HCT116 (cell line): ENCODE results near the gene PAX8. TPM values are rescaled to one million over a fixed set of nuclear protein-coding genes. Genes with fewer than 3 reads are reported as not detected.

Source experiments
- ATAC-seq: fragments of 200-7000 bp; cut with Tn5 transposase; 2 replicates; pipeline ENCODE4 v1.9.1; 2020; ENCODE audit warnings: mild to moderate bottlenecking, moderate library complexity
- BruUV-seq: library from RNA; stranded (reverse); fragments of 400-500 nt; replicated peaks from 2 replicates; lab custom pipeline; 2021; lab: Mats Ljungman, UMichigan
- CTCF ChIA-PET: fragments of 300-600 bp; sonication (Branson Sonifier 250); formaldehyde crosslinking; loops from one replicate; lab custom pipeline; 2021; ENCODE audit warnings: antibody characterized with exemption; lab: Charles Lee
- POLR2A ChIA-PET: fragments of 300-600, 350-600 bp; sonication (Branson Sonifier 250); formaldehyde crosslinking; loops from one replicate; lab custom pipeline; 2021; ENCODE audit warnings: antibody characterized with exemption; lab: Charles Lee
- RAD21 ChIA-PET, 2 experiments: fragments of 300-600 bp; sonication (Branson Sonifier 250); formaldehyde crosslinking; loops; one replicate each; lab custom pipeline; 2023; ENCODE audit warnings: low total read pairs in 2 of 2; ENCODE audit not compliant: uncharacterized antibody in 2 of 2, unreplicated experiment in 2 of 2, low non-redundant PET in 1 of 2; lab: Charles Lee
- DNase-seq: peaks from one replicate; pipeline ENCODE4 v3.0.0-alpha.2; 2010; ENCODE audit warnings: low read depth, low spot score
- H2AFZ ChIP-seq: fragments of 200-600 bp; shearing (Covaris generic), sonication (generic); 2 replicates; pipeline ENCODE4 v1.6.1; 2017; ENCODE audit warnings: low read depth, mixed run types, mixed read lengths, antibody characterized with exemption, low read length; ENCODE audit not compliant: poor library complexity, severe bottlenecking
- H3K27ac ChIP-seq: 2 replicates; pipeline ENCODE4 v1.5.1; 2012; ENCODE audit warnings: low read depth, low read length
- H3K27me3 ChIP-seq: fragments of 200-600 bp; sonication (generic); 2 replicates; pipeline ENCODE4 v1.6.1; 2016; ENCODE audit warnings: mixed run types, low read length, mixed read lengths; ENCODE audit not compliant: insufficient read depth
- H3K36me3 ChIP-seq, 2 experiments: fragments of 200-500 bp in 1 of 2; fragments of 200-600 bp in 1 of 2; sonication (Bioruptor generic) in 1 of 2; sonication (generic) in 1 of 2; 2 replicates each; pipeline versions ENCODE4 v1.5.1 to v1.6.1; 2014 to 2016; ENCODE audit warnings: low read length in 2 of 2, inconsistent platforms in 1 of 2, mixed read lengths in 1 of 2, mixed run types in 1 of 2; ENCODE audit not compliant: insufficient read depth in 2 of 2, control insufficient read depth in 1 of 2
- H3K4me1 ChIP-seq, 2 experiments: fragments of 200-600 bp in 1 of 2; sonication (generic) in 1 of 2; 2 replicates each; pipeline versions ENCODE4 v1.5.1 to v1.6.1; 2012 to 2017; ENCODE audit warnings: low read length in 2 of 2, inconsistent platforms in 1 of 2, mild to moderate bottlenecking in 1 of 2, mixed read lengths in 1 of 2, mixed run types in 1 of 2, moderate library complexity in 1 of 2; ENCODE audit not compliant: insufficient read depth in 2 of 2, control insufficient read depth in 1 of 2
- H3K4me2 ChIP-seq: fragments of 200-600 bp; sonication (generic); 2 replicates; pipeline ENCODE4 v1.6.1; 2017; ENCODE audit warnings: mixed run types, low read length, mixed read lengths
- H3K4me3 ChIP-seq, 2 experiments: fragments of 200-600 bp in 1 of 2; sonication (generic) in 1 of 2; replicated peaks in 1 of 2; 2 replicates each; pipeline ENCODE4 v1.5.1; 2011 to 2016; ENCODE audit warnings: low read length in 2 of 2, control low read depth in 1 of 2, low read depth in 1 of 2, mild to moderate bottlenecking in 1 of 2, mixed read lengths in 1 of 2, mixed run types in 1 of 2
- H3K79me2 ChIP-seq: fragments of 200-600 bp; sonication (generic); 2 replicates; pipeline ENCODE4 v1.6.1; 2017; ENCODE audit warnings: mild to moderate bottlenecking, mixed run types, low read length, moderate library complexity, mixed read lengths; ENCODE audit not compliant: insufficient read depth
- H3K9ac ChIP-seq: fragments of 200-600 bp; sonication (generic); 2 replicates; pipeline ENCODE4 v1.6.1; 2016; ENCODE audit warnings: low read length, mixed read lengths
- H3K9me2 ChIP-seq: fragments of 200-600 bp; sonication (generic), shearing (Covaris generic); 2 replicates; pipeline ENCODE4 v1.6.1; 2017; ENCODE audit warnings: mixed run types, mild to moderate bottlenecking, moderate library complexity; ENCODE audit not compliant: insufficient read depth
- H3K9me3 ChIP-seq, 2 experiments: fragments of 200-500 bp in 1 of 2; fragments of 200-600 bp in 1 of 2; sonication (Bioruptor generic) in 1 of 2; sonication (generic) in 1 of 2; 2 replicates each; pipeline ENCODE4 v1.6.1; 2014 to 2017; ENCODE audit warnings: low read length in 2 of 2, mixed read lengths in 2 of 2, inconsistent platforms in 1 of 2, low read depth in 1 of 2, mild to moderate bottlenecking in 1 of 2, mixed run types in 1 of 2, moderate library complexity in 1 of 2; ENCODE audit not compliant: control insufficient read depth in 1 of 2, insufficient read depth in 1 of 2
- H4K20me1 ChIP-seq: fragments of 200-600 bp; sonication (generic), shearing (Covaris generic); 2 replicates; pipeline ENCODE4 v1.6.1; 2017; ENCODE audit warnings: mixed run types, mild to moderate bottlenecking, moderate library complexity; ENCODE audit not compliant: insufficient read depth
- EGR1 ChIP-seq: IDR thresholded peaks from 2 replicates; pipeline ENCODE4 v1.6.1; 2012; ENCODE audit warnings: low read depth
- EZH2 ChIP-seq: fragments of 200-600 bp; sonication (generic); IDR thresholded peaks from 2 replicates; pipeline ENCODE4 v1.6.1; 2017; ENCODE audit warnings: antibody characterized with exemption, mixed run types
- JUND ChIP-seq: IDR thresholded peaks from 2 replicates; pipeline ENCODE4 v1.6.1; 2012
- REST ChIP-seq: IDR thresholded peaks from 2 replicates; pipeline ENCODE4 v1.6.1; 2012; ENCODE audit warnings: low read depth
- SRF ChIP-seq: IDR thresholded peaks from 2 replicates; pipeline ENCODE4 v1.6.1; 2012; ENCODE audit warnings: low read depth
- YY1 ChIP-seq: IDR thresholded peaks from 2 replicates; pipeline ENCODE4 v1.6.1; 2011; ENCODE audit warnings: low read length, low read depth, moderate library complexity, mild to moderate bottlenecking; ENCODE audit not compliant: insufficient replicate concordance; ENCODE audit errors: extremely low read depth
- ZNF274 ChIP-seq: fragments of 200-500 bp; sonication (Bioruptor generic); IDR thresholded peaks from 2 replicates; pipeline ENCODE4 v1.6.1; 2014; ENCODE audit warnings: mild to moderate bottlenecking, low read depth, low read length, inconsistent platforms
- intact Hi-C: fragments of 100-400 bp; cut with micrococcal nuclease; formaldehyde crosslinking; loops from 2 replicates; pipeline ENCODE4 v1.10.0; 2022
- total RNA-seq: library from RNA; stranded (reverse); gene quantifications from one replicate; pipeline ENCODE4 v1.2.1, GENCODE V29; 2021; ENCODE audit not compliant: unreplicated experiment

The PAX8 gene
- total RNA-seq, 1 experiment from 2014 or later: 4.4 TPM

GRCh38 chr2:113263546-113263945 is 15.2 kb downstream of the PAX8 start:
- intact Hi-C loops: no loop called here
- RAD21 ChIA-PET: no interaction called here

GRCh38 chr2:113260991-113261390 is 17.7 kb downstream of the PAX8 start:
- Histone ChIP-seq H3K9ac (no peak overlapping the region), H3K4me1 (no peaks in the 10 kb centered on the region; a peak in 1 of 4 replicates), H3K9me3 (no peaks in the 10 kb centered on the region), H3K4me2 (no peak overlapping the region), H3K4me3 (no peak overlapping the region), H2AFZ (no peak overlapping the region), H3K27me3 (no peaks in the 10 kb centered on the region), H3K36me3 (peaks cover 5 to 17% of the 10 kb centered on the region in 2 experiments; a peak in 2 of 4 replicates), H3K79me2 (no peaks in the 10 kb centered on the region), H4K20me1 (no peaks in the 10 kb centered on the region), H3K9me2 (no peaks in the 10 kb centered on the region), H3K27ac (no peak overlapping the region)
- RAD21 ChIA-PET: no interaction called here
- CTCF ChIA-PET: no interaction called here
- no peak for DNase-seq
- intact Hi-C loops: no loop called here
- TF ChIP-seq SRF (no peak), JUND (no peak), EGR1 (no peak), EZH2 (no peak), REST (no peak), YY1 (no peak)
- no TSS peak for BruUV-seq
- POLR2A ChIA-PET: no interaction called here
- ATAC-seq: no peak

More at GRCh38 chr2:113263546-113263945, 15.2 kb downstream of the PAX8 start:
- H3K9me3 ChIP-seq: no peaks in the 10 kb centered on the region
- no peak for DNase-seq
- CTCF ChIA-PET: no interaction called here
- peaks cover 4 to 11% of the 10 kb centered on the region in 2 experiments; a peak in 2 of 4 replicates for H3K36me3 ChIP-seq
- no peaks in the 10 kb centered on the region for H3K9me2 ChIP-seq
- no peak overlapping the region for H3K4me2 ChIP-seq
- no peak for TF ChIP-seq ZNF274
- TF ChIP-seq, all 23 proteins: peak for 0
- no peak overlapping the region for H3K27ac ChIP-seq
- no peak overlapping the region for H3K4me3 ChIP-seq
- no peaks in the 10 kb centered on the region for H3K79me2 ChIP-seq
- POLR2A ChIA-PET: no interaction called here
- no TSS peak for BruUV-seq
- H3K9ac ChIP-seq: no peak overlapping the region
- no peak for ATAC-seq
- no peak overlapping the region for H2AFZ ChIP-seq
- no peaks in the 10 kb centered on the region for H3K27me3 ChIP-seq
- no peaks in the 10 kb centered on the region for H3K4me1 ChIP-seq
- H4K20me1 ChIP-seq: no peaks in the 10 kb centered on the region
